ENCODE results near the gene ZBBX.

DNA sequence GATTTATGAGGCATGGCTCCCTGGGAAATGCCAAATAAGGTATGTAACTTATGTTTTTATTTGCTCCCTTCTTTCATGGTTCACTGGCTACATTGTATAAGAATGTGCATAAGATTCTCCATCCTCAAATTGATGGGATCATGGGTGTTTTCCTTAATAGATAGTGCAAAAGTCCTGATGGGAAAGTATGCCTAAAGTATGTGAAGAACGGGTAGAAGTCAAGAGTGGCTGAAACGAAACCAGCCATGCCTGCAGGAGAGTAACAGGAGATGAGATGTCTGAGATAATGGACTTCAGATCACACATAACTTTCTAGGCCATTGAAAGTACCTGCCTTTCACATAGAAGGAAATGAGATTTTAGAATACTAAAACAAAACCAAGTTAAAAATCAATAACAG lies 56.5 kb downstream of the ZBBX start:
- TF ChIP-seq, protein P1, sequence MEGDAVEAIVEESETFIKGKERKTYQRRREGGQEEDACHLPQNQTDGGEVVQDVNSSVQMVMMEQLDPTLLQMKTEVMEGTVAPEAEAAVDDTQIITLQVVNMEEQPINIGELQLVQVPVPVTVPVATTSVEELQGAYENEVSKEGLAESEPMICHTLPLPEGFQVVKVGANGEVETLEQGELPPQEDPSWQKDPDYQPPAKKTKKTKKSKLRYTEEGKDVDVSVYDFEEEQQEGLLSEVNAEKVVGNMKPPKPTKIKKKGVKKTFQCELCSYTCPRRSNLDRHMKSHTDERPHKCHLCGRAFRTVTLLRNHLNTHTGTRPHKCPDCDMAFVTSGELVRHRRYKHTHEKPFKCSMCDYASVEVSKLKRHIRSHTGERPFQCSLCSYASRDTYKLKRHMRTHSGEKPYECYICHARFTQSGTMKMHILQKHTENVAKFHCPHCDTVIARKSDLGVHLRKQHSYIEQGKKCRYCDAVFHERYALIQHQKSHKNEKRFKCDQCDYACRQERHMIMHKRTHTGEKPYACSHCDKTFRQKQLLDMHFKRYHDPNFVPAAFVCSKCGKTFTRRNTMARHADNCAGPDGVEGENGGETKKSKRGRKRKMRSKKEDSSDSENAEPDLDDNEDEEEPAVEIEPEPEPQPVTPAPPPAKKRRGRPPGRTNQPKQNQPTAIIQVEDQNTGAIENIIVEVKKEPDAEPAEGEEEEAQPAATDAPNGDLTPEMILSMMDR (conservative IDR thresholded peaks at IDR 0.05 in 1 of 2, IDR thresholded peaks at IDR 0.05 in 1 of 2; ENCODE audit: extremely low read depth in 1 of 2, insufficient read depth in 1 of 2, low read depth in 1 of 2, low read length in 2 of 2), result no peak
- no peak for TF ChIP-seq EZH2 (IDR thresholded peaks at IDR 0.05; ENCODE audit: borderline replicate concordance, low read length)
